ENCODE results near the gene PDC.

The PDC gene

GRCh38 chr1:186461014-186461413, at the start of gene PDC:
Gene PDC, minus strand, starts transcription at chr1:186461114. Its CDS starts 11,655 bp downstream, at chr1:186449459.
- no peak for DNase-seq

- DNase-seq, result no peak
Observed at GRCh38 chr1:186503190-186503589, 42.3 kb upstream of the PDC start.

GRCh38 chr1:186502087-186502486, 41.2 kb upstream of the PDC start:
- DNase-seq, result no peak

GRCh38 chr1:186500804-186501203, 39.9 kb upstream of the PDC start:
- no peak for DNase-seq

GRCh38 chr1:186499571-186499970, 38.7 kb upstream of the PDC start:
- no peak for DNase-seq

- DNase-seq, result no peak
Observed at GRCh38 chr1:186498695-186499389, 37.9 kb upstream of the PDC start.

GRCh38 chr1:186498071-186498470, 37.2 kb upstream of the PDC start:
- no peak for DNase-seq

- DNase-seq, result no peak
Observed at GRCh38 chr1:186497651-186498050, 36.7 kb upstream of the PDC start.

GRCh38 chr1:186496171-186496851, 35.4 kb upstream of the PDC start:
- no peak for DNase-seq

- DNase-seq, result no peak
Observed at GRCh38 chr1:186494832-186495271, 33.9 kb upstream of the PDC start.

GRCh38 chr1:186492531-186493291, 31.8 kb upstream of the PDC start:
- no peak for DNase-seq

- no peak for DNase-seq
Observed at GRCh38 chr1:186491336-186491735, 30.4 kb upstream of the PDC start.

GRCh38 chr1:186487163-186487562, 26.2 kb upstream of the PDC start:
- no peak for DNase-seq

- no peak for DNase-seq
Observed at GRCh38 chr1:186486061-186486460, 25.1 kb upstream of the PDC start.

GRCh38 chr1:186483561-186483960, 22.6 kb upstream of the PDC start:
- DNase-seq, result no peak

- peak; percentile 37 for DNase-seq
Observed at GRCh38 chr1:186482661-186483255, 21.8 kb upstream of the PDC start.

- DNase-seq, result no peak
Observed at GRCh38 chr1:186481303-186481888, 20.5 kb upstream of the PDC start.

- DNase-seq, result no peak
Observed at GRCh38 chr1:186479162-186479561, 18.2 kb upstream of the PDC start.

GRCh38 chr1:186476264-186477040, 15.5 kb upstream of the PDC start:
- no peak for DNase-seq

GRCh38 chr1:186474208-186474607, 13.3 kb upstream of the PDC start:
- no peak for DNase-seq

GRCh38 chr1:186473047-186473446, 12.1 kb upstream of the PDC start:
- no peak for DNase-seq

GRCh38 chr1:186465946-186466345, 5.0 kb upstream of the PDC start:
- DNase-seq, result no peak
